Osteoblast (primary cell): ENCODE data around the gene TBATA. TPM values are rescaled to one million over a fixed set of nuclear protein-coding genes. Genes with fewer than 3 reads are reported as not detected.

Experiments
- DNase-seq: peaks from one replicate; pipeline ENCODE4 v3.0.0; 2011; ENCODE audit warnings: low spot score, mixed read lengths; ENCODE audit not compliant: insufficient read length; ENCODE audit errors: missing footprints
- H2AFZ ChIP-seq: 2 replicates; pipeline ENCODE4 v1.6.0; 2011; ENCODE audit warnings: mild to moderate bottlenecking, low read length
- H3K27ac ChIP-seq: 2 replicates; pipeline ENCODE4 v1.5.1; 2011; ENCODE audit warnings: mild to moderate bottlenecking, low read depth, low read length, moderate library complexity
- H3K27me3 ChIP-seq: 2 replicates; pipeline ENCODE4 v1.6.0; 2012; ENCODE audit warnings: mild to moderate bottlenecking, control low read depth, inconsistent platforms, low read length, moderate library complexity; ENCODE audit not compliant: insufficient read depth
- H3K36me3 ChIP-seq: 2 replicates; pipeline ENCODE4 v1.5.1; 2011; ENCODE audit warnings: mild to moderate bottlenecking, low read length, control low read depth, moderate library complexity; ENCODE audit not compliant: insufficient read depth
- H3K4me1 ChIP-seq: 2 replicates; pipeline ENCODE4 v1.5.1; 2011; ENCODE audit warnings: mild to moderate bottlenecking, low read length, control low read depth, moderate library complexity; ENCODE audit not compliant: insufficient read depth
- H3K4me2 ChIP-seq: 2 replicates; pipeline ENCODE4 v1.6.0; 2011; ENCODE audit warnings: mild to moderate bottlenecking, low read length; ENCODE audit not compliant: insufficient read depth
- H3K4me3 ChIP-seq: fragments of 200-600 bp; sonication (generic); 3 replicates; pipeline ENCODE4 v1.5.1; 2012; ENCODE audit warnings: mild to moderate bottlenecking, low read length, inconsistent platforms; ENCODE audit not compliant: insufficient read depth
- H3K79me2 ChIP-seq: 2 replicates; pipeline ENCODE4 v1.6.0; 2012; ENCODE audit warnings: mild to moderate bottlenecking, low read length, control low read depth, inconsistent platforms; ENCODE audit not compliant: insufficient read depth
- H3K9me3 ChIP-seq: 2 replicates; pipeline ENCODE4 v1.5.1; 2011; ENCODE audit warnings: low read depth, low read length, control low read depth
- H4K20me1 ChIP-seq: 2 replicates; pipeline ENCODE4 v1.6.0; 2012; ENCODE audit warnings: mild to moderate bottlenecking, low read length, control low read depth; ENCODE audit not compliant: insufficient read depth
- CTCF ChIP-seq: IDR thresholded peaks from 2 replicates; pipeline ENCODE4 v1.5.1; 2011; ENCODE audit warnings: mild to moderate bottlenecking, low read depth, low read length, moderate library complexity; ENCODE audit errors: extremely low read depth
- total RNA-seq: library from RNA; depleted of rRNA; stranded (reverse); fragments of >200 nt; gene quantifications from 2 replicates; pipeline ENCODE4 v1.2.3, GENCODE V29; 2012

Gene TBATA
- total RNA-seq, 1 donor = not detected

DNA sequence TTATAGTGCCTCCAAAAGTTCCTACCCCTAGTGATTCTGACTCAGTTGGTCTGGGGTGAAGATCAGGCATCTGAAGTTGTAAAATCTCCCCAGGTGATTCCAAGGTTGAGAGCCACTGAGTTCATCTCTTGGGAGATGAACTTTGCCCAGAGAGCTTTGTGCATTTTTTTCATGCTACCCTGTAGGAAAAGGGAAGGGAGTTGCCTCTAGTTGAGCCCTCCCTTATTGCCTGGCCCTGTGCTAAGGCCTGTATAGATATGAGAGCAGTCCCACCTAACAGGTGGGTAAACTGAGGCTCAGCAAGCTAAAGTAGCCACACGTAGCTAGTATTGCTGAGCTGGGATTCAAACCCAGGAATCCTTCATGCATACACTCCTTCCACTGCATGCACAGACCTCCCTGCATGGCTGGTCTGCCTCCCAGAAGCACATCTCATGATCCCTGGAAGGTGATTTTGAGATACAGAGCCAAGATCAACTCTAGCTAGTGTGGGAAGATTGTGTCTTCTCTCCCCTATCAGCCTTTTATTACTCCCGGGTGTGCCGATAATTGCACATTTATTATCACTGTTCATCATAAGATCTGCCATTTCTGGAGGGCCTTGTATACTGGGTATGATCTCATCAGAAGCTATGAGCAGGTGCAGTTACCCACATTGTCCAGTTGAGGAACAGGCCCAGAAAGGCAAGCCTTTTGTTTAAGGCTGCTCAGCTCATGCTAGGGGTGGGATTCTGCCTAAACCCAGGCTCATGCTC is 47.0 kb downstream of the TBATA start:
- no peak overlapping the region for H2AFZ ChIP-seq
- H3K27me3 ChIP-seq = no peaks in the 10 kb centered on the region
- peak; percentile 88 for DNase-seq
- no peaks in the 10 kb centered on the region for H3K36me3 ChIP-seq
- no peak overlapping the region for H3K4me3 ChIP-seq
- H3K27ac ChIP-seq = no peak overlapping the region
- no peaks in the 10 kb centered on the region for H3K4me1 ChIP-seq
- no peak overlapping the region for H3K4me2 ChIP-seq
- H3K79me2 ChIP-seq = no peaks in the 10 kb centered on the region
- peak; percentile 10 for TF ChIP-seq CTCF
- H4K20me1 ChIP-seq = no peaks in the 10 kb centered on the region
- H3K9me3 ChIP-seq = no peaks in the 10 kb centered on the region

DNA sequence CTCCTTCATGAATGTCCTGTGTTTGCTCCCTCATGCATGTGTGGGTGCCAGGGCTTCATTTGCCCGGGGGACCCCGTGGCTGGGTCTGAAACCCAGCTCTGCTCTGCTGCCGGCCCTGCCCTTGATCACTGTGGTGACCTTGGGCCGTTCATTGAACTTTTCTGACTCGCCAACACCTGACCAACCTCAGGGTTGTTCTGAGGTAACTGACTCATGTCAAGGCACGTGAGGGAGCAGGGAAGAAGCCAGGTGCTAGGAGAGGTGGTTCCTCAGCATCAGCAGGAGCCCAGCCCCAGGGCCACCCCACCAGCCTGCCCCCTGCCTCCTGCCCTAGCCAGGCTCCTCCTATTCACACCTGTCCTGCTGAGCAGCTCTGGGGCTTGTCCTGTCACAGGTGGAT is 47.9 kb downstream of the TBATA start:
- H3K27ac ChIP-seq = no peak overlapping the region
- H3K27me3 ChIP-seq = no peaks in the 10 kb centered on the region
- no peaks in the 10 kb centered on the region for H4K20me1 ChIP-seq
- H3K36me3 ChIP-seq = no peaks in the 10 kb centered on the region
- H3K4me1 ChIP-seq = no peaks in the 10 kb centered on the region
- H3K9me3 ChIP-seq = no peaks in the 10 kb centered on the region
- no peak overlapping the region for H2AFZ ChIP-seq
- H3K4me2 ChIP-seq = no peak overlapping the region
- no peaks in the 10 kb centered on the region for H3K79me2 ChIP-seq
- DNase-seq = no peak
- no peak for TF ChIP-seq CTCF
- no peak overlapping the region for H3K4me3 ChIP-seq

DNA sequence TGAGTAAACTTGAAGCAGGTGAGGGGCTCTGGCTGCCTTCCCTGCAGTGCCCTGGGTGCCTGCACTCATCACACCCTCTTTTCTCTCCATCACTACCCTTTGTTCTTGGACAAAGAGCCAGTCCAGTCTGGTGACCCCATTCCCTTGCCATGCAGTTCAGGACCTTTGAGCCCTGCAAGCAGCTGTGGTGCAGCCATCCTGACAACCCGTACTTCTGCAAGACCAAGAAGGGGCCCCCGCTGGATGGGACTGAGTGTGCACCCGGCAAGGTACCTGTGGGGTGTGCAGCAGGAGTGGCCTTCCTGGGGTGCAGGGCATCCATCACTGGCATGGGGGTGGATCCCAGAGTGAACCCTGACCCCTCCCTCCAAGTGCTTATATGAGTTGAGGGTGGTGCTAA is 48.7 kb downstream of the TBATA start:
- H3K79me2 ChIP-seq = no peaks in the 10 kb centered on the region
- H2AFZ ChIP-seq = no peak overlapping the region
- H3K27ac ChIP-seq = no peak overlapping the region
- no peaks in the 10 kb centered on the region for H3K27me3 ChIP-seq
- H3K4me2 ChIP-seq = no peak overlapping the region
- no peaks in the 10 kb centered on the region for H3K4me1 ChIP-seq
- no peak for TF ChIP-seq CTCF
- H3K36me3 ChIP-seq = no peaks in the 10 kb centered on the region
- no peak overlapping the region for H3K4me3 ChIP-seq
- H4K20me1 ChIP-seq = no peaks in the 10 kb centered on the region
- DNase-seq = no peak
- no peaks in the 10 kb centered on the region for H3K9me3 ChIP-seq

DNA sequence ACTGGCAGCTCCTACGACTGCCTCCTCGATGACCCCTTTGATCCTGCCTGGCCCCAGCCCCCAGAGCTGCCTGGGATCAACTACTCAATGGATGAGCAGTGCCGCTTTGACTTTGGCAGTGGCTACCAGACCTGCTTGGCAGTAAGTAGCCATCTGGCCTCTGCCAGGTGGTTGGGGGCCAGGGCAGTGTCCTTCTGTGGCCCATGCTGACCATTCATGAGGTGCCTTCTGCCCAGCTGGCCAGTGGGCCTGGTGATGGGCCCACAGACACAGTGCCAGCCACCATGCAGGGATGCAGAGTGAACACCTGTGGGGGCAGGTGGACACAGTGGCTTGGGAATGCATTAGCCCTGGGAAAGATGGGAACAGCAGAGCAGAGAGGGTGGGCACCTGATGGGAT is 50.0 kb downstream of the TBATA start:
- Histone ChIP-seq H3K36me3 (no peaks in the 10 kb centered on the region), H3K4me3 (no peak overlapping the region), H3K27me3 (no peaks in the 10 kb centered on the region), H3K9me3 (no peaks in the 10 kb centered on the region), H4K20me1 (peaks cover 2% of the 10 kb centered on the region), H3K4me1 (no peaks in the 10 kb centered on the region), H2AFZ (no peak overlapping the region), H3K79me2 (no peaks in the 10 kb centered on the region), H3K4me2 (no peak overlapping the region), H3K27ac (no peak overlapping the region)
- DNase-seq = no peak
- no peak for TF ChIP-seq CTCF
